Memory B cell (primary cell): ENCODE measurements around the gene NPAS2.

Experiments used
- ATAC-seq: fragments of 150-1000 bp; cut with Tn5 transposase; 2 replicates; pipeline ENCODE4 v1.10.0; 2021; ENCODE audit warnings: low read depth, mild to moderate bottlenecking, moderate library complexity
- DNase-seq, 2 donors: peaks; one replicate each; pipeline ENCODE4 v3.0.0; 2022; ENCODE audit warnings: low spot score in 2 of 2
- H3K27ac Mint-ChIP-seq: one replicate; pipeline ENCODE4 v1.8.0; 2022; ENCODE audit warnings: mild to moderate bottlenecking, moderate library complexity, mixed read lengths
- H3K27me3 Mint-ChIP-seq: one replicate; pipeline ENCODE4 v1.8.0; 2022; ENCODE audit warnings: mixed read lengths
- H3K36me3 Mint-ChIP-seq: one replicate; pipeline ENCODE4 v1.8.0; 2022; ENCODE audit warnings: mild to moderate bottlenecking, mixed read lengths
- H3K4me1 Mint-ChIP-seq: one replicate; pipeline ENCODE4 v1.8.0; 2022; ENCODE audit warnings: mixed read lengths
- H3K4me3 Mint-ChIP-seq: one replicate; pipeline ENCODE4 v1.8.0; 2022; ENCODE audit warnings: mild to moderate bottlenecking, moderate library complexity, mixed read lengths
- H3K9me3 Mint-ChIP-seq: one replicate; pipeline ENCODE4 v1.8.0; 2022; ENCODE audit warnings: mixed read lengths

NPAS2 gene

DNA sequence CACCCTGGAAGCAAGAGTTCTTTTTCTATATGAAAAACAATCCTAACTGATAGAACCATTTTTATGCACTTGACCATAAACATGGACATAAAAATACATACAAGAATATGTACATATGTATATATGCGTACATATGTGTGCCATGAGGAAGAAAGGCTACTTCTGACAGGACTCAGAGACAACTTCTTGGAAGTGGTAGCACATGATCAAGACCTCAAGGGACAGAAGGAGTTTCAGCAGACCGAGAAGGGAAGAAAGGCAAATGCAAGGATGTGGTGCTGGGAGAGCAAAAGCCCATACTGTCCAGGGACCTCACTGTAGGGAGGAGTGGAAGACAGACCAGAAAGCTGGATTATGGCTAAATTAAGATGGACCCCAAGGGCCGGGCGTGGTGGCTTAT is 11.4 kb upstream of the NPAS2 start:
- Mint-ChIP-seq H3K9me3 (peaks cover 2% of the 10 kb centered on the region), H3K4me3 (no peak overlapping the region), H3K27me3 (peaks cover 19% of the 10 kb centered on the region), H3K4me1 (no peaks in the 10 kb centered on the region), H3K27ac (no peak overlapping the region), H3K36me3 (no peaks in the 10 kb centered on the region)
- no peak for ATAC-seq
- no peak for DNase-seq

DNA sequence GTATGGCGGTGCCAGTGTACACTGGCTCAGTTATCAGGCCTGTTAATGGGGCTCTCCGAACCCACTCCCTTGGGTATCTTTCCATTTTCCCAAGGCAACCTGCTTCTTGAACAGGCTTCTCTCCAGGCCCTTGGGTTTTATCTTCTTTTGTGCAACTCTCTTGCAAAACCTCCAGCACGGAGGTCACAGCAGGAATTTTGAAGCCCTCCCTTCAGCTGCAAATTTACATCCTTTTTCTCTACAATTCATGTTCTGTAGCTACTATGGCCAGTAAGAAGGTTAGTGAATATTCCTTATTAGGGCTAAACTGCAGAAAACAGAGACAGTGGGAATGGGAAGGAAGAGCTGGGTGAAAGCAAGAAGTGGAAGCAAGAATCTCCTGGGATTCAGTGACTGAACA is 10.4 kb upstream of the NPAS2 start:
- Mint-ChIP-seq H3K27me3 (peaks cover 23% of the 10 kb centered on the region), H3K9me3 (peaks cover 2% of the 10 kb centered on the region), H3K27ac (no peak overlapping the region), H3K4me1 (no peaks in the 10 kb centered on the region), H3K4me3 (no peak overlapping the region), H3K36me3 (no peaks in the 10 kb centered on the region)
- no peak for DNase-seq
- no peak for ATAC-seq

DNA sequence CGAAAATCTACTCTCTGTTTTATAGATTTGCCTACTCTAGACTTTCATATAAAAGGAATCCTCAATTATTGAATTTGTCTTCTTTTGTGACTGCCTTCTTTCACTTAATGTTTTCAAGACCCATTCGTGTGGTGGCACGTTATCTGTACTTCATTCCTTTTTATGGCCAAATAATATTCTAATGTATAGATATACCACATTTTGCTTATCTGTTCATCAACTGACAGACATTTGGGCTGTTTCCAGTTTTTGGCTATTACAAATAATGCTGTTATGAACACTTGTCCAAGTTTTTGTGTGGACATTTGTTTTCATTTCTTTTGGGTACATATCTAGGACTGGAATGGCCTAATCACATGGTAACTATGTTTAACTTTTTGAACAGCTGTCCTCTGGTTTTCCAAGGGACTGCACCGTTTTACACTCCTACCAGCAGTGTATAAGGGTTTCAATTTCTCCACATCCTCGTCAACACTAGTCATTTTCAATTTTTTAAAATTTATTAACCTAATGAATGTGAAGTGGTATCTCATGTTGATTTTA is 9.3 kb upstream of the NPAS2 start:
- ATAC-seq (no peak), DNase-seq (no peak)
- Mint-ChIP-seq H3K4me3 (no peak overlapping the region), H3K27me3 (peaks cover 26% of the 10 kb centered on the region), H3K36me3 (no peaks in the 10 kb centered on the region), H3K4me1 (no peaks in the 10 kb centered on the region), H3K9me3 (peaks cover 2% of the 10 kb centered on the region), H3K27ac (no peak overlapping the region)

DNA sequence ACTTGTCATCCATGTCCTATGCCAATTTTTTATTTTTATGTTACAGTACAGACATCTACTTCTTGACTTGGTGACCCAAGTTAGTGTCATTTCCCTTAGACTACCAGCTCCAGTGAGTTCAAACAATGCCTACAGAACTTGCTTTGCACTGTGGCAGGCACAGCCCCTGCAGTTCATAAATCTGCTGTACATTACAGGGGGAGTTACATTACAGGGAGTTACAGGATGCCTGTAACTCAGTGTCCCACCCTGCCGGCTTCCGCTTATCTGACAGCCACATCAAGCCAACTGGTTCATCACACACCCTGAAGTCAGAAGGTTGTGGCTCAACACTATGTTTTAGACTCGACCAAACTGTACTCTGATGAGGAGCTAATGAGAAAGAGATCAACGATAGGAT is 7.8 kb upstream of the NPAS2 start:
- no peaks in the 10 kb centered on the region for H3K36me3 Mint-ChIP-seq
- H3K4me3 Mint-ChIP-seq: no peak overlapping the region
- no peaks in the 10 kb centered on the region for H3K4me1 Mint-ChIP-seq
- no peak for ATAC-seq
- H3K27me3 Mint-ChIP-seq: peaks cover 29% of the 10 kb centered on the region
- H3K27ac Mint-ChIP-seq: no peak overlapping the region
- H3K9me3 Mint-ChIP-seq: peaks cover 2% of the 10 kb centered on the region
- no peak for DNase-seq

DNA sequence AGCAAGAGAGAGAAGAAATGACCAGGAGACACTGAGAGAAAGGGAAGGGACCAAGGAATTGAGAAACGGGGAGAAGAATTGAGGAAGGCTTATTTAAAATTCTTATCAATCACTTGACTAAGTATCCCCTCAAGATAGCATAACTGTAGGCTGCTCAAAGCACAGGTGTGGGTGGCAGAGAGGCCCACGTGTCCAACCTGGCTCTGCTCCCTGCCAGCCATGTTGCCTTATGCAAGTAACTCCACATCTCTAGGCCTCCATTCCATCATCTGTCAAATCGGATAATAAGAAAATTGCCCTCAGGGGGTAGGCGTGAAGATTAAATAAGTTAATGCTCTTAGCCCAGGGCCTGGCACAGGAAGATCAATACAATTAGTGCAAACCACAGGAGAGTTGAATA is 7.4 kb upstream of the NPAS2 start:
- no peaks in the 10 kb centered on the region for H3K4me1 Mint-ChIP-seq
- no peaks in the 10 kb centered on the region for H3K36me3 Mint-ChIP-seq
- no peak overlapping the region for H3K4me3 Mint-ChIP-seq
- DNase-seq (no peak), ATAC-seq (no peak)
- H3K27me3 Mint-ChIP-seq: peaks cover 32% of the 10 kb centered on the region
- no peak overlapping the region for H3K27ac Mint-ChIP-seq
- peaks cover 2% of the 10 kb centered on the region for H3K9me3 Mint-ChIP-seq

DNA sequence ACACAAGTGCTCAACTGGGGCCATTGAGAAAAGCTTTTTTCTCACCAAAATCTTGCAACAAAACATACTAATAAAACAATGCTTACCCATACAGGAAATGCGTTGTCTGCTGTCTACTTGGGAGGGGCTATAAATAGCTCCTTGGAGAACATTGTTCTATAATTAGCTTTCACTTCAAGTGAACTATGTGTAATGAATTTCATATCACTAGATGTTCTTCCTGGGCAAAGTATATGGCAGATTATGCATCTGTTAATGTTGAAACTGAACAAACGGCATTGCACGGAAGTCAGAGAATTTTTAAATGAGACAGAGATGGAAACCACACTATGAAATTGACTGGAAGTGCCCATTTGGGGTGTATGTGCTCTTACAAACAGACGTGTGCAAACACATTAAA is 6.4 kb upstream of the NPAS2 start:
- H3K27ac Mint-ChIP-seq: no peak overlapping the region
- peaks cover 3% of the 10 kb centered on the region for H3K4me1 Mint-ChIP-seq
- H3K9me3 Mint-ChIP-seq: peaks cover 2% of the 10 kb centered on the region
- H3K27me3 Mint-ChIP-seq: peaks cover 39% of the 10 kb centered on the region
- ATAC-seq: no peak
- no peak for DNase-seq
- H3K36me3 Mint-ChIP-seq: no peaks in the 10 kb centered on the region
- no peak overlapping the region for H3K4me3 Mint-ChIP-seq

DNA sequence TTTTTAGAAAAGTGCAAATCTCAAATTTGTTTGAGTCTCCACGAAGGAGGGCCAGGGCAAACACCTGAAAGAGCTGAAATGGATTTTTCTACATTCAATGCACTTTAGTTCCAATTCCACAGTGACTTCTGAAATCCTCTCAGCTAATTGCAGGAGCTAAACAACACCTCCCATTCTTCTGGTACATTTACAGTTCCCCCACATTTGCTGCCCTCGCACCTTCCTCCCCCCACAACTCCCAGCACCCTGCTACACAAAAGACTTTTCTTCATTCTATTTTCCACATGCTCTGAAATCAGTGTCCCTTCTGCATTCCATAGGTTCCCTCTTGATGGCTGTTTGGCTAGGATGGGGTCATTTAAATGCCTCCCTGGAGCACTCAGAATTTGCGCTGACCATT is 5.9 kb upstream of the NPAS2 start:
- Mint-ChIP-seq H3K4me3 (no peak overlapping the region), H3K36me3 (no peaks in the 10 kb centered on the region), H3K27me3 (peaks cover 37% of the 10 kb centered on the region), H3K4me1 (peaks cover 3% of the 10 kb centered on the region), H3K9me3 (peaks cover 2% of the 10 kb centered on the region), H3K27ac (no peak overlapping the region)
- ATAC-seq (no peak), DNase-seq (no peak)

DNA sequence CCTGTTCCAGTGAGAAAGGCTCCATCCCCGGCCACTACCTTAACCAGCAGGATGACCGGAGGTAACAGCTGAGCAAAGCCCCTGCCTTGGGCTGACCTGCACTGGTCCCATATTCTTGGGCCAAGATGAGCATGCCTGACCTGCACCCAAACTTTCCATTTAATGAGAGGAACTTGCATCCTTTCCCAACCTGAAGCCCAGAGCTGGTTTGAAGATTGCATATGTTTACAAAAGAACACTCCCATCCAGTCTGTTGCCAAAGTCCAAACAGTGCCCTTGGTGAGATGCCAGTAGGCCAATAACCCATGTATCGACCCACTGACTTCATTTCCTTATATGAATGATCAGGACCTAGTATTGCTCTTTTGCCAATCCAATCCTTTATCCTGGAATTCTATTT is 5.5 kb upstream of the NPAS2 start:
- Mint-ChIP-seq H3K4me3 (no peak overlapping the region), H3K9me3 (peaks cover 2% of the 10 kb centered on the region), H3K27me3 (peaks cover 37% of the 10 kb centered on the region), H3K36me3 (no peaks in the 10 kb centered on the region), H3K4me1 (peaks cover 3% of the 10 kb centered on the region), H3K27ac (no peak overlapping the region)
- ATAC-seq: no peak
- DNase-seq: no peak

DNA sequence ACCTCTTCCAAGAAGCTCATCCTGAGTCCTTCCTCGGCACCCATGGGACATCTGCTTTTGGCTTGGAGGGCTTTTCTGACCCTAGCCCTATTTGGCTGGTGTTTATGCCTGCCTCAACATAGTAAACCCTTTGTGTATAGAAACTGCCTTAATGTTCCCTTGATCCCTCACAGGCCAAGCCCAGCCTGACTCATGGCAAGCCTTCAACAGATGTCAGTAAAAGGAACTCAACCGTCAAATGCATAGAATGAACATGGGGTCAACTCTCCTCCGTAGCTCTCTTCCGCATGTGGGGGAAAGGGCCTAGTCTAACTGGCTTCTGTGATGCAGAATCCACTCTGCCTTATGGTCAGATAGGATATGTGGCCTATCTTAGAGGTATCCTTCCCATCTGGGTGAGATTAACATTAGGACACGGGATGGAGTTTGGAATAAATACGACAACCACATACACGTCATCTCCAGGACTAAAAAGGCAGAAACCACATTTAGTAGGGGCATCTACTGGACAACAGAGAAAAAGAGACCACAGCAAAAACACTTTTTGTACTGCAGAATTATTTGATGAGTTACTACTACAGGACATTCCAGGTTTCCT is 2.5 kb upstream of the NPAS2 start:
- ATAC-seq (no peak), DNase-seq (no peak)
- H3K36me3 Mint-ChIP-seq: no peaks in the 10 kb centered on the region
- peaks cover 3% of the 10 kb centered on the region for H3K4me1 Mint-ChIP-seq
- H3K9me3 Mint-ChIP-seq: no peaks in the 10 kb centered on the region
- H3K27me3 Mint-ChIP-seq: peaks cover 31% of the 10 kb centered on the region
- no peak overlapping the region for H3K4me3 Mint-ChIP-seq
- H3K27ac Mint-ChIP-seq: no peak overlapping the region

DNA sequence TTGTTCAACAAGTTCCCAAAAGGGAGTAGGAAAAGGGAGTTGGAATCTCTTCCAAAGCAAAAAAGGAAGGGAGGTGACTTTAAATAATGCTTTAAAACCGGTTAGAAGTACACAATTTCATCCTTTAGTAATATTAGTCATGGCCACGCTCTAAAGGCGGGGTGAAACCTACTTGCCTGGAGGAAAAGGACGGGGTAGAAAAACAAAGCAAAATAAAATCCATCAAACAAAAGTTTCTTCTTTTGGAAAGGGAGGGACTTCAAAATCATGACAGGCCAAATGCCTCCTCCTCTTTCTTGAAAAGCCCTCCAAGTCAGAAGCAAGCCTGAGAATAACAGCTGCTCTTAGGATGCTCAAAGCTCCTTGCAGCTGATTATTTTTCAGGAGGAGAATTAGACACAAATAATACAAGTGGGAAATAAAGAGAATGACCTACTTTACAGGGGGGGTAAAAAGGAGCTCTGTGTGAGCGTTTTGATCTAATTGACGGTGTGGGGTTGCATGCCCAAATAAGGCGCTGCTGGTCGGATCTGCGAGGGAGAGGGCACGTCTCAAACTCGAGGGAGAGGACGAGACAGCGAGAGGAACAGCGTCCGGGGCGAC is 1.8 kb upstream of the NPAS2 start:
- Mint-ChIP-seq H3K36me3 (no peaks in the 10 kb centered on the region), H3K4me3 (no peak overlapping the region), H3K27ac (no peak overlapping the region), H3K27me3 (peaks cover 35% of the 10 kb centered on the region), H3K9me3 (no peaks in the 10 kb centered on the region), H3K4me1 (peaks cover 3% of the 10 kb centered on the region)
- DNase-seq (no peak), ATAC-seq (no peak)

DNA sequence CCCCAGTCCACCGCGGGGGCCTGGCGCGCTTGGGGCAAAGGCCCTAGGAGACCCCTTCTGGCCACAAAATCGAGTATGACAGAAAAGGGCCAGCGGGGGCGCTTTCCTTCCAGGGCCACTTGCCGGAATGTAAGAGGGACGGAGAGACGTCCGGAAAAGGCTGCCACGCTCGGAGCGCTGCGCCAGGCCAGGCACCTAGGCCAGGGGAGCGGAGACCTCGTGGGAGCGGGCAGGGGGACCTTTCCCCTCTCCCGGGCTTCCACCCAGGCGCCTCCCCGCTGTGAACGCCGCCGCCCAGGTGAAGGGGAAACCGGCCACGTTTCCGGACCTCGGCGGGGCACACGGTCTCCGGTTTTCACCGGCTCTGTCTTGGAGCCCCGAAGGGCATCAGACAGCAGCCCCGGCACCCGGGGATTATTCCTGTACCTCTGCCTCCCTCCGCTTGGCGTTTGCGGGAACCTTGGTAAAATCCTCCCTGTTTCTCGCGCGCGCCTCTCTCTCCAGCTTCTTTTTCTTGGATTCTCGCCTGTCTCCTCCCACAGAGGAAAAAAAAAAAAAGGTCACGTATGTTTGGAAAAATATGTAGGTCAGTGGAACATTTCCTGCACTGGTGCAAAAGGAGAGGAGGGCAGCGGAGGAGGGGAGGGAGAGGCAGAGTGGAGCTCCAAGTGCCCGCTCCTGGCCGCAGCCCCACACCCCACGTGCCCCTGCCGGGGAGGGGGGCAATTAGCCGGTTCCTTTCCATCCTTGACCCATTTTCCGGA is 1.2 kb upstream of the NPAS2 start:
- ATAC-seq (no peak), DNase-seq (no peak)
- Mint-ChIP-seq H3K4me3 (no peak overlapping the region), H3K27ac (no peak overlapping the region), H3K27me3 (peaks cover 38% of the 10 kb centered on the region), H3K36me3 (no peaks in the 10 kb centered on the region), H3K9me3 (no peaks in the 10 kb centered on the region), H3K4me1 (peaks cover 3% of the 10 kb centered on the region)

DNA sequence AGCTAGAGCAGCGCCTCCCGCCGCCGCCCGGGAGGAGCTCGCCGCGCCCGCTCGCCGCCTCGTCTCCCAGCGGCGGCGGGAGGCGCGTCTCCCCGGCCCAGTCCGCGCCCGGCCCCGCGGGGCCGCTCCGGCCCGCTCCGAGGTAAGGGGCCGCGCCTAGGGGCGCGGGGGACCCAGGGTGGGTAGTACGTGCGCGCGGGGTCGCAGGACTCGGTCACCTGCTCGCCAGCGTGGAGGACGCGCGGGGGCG is 259 bp downstream of the NPAS2 start:
- peaks cover 32% of the 10 kb centered on the region for H3K27me3 Mint-ChIP-seq
- H3K4me3 Mint-ChIP-seq: no peak overlapping the region
- peaks cover 3% of the 10 kb centered on the region for H3K4me1 Mint-ChIP-seq
- H3K36me3 Mint-ChIP-seq: no peaks in the 10 kb centered on the region
- no peaks in the 10 kb centered on the region for H3K9me3 Mint-ChIP-seq
- ATAC-seq (no peak), DNase-seq (no peak)
- H3K27ac Mint-ChIP-seq: no peak overlapping the region

DNA sequence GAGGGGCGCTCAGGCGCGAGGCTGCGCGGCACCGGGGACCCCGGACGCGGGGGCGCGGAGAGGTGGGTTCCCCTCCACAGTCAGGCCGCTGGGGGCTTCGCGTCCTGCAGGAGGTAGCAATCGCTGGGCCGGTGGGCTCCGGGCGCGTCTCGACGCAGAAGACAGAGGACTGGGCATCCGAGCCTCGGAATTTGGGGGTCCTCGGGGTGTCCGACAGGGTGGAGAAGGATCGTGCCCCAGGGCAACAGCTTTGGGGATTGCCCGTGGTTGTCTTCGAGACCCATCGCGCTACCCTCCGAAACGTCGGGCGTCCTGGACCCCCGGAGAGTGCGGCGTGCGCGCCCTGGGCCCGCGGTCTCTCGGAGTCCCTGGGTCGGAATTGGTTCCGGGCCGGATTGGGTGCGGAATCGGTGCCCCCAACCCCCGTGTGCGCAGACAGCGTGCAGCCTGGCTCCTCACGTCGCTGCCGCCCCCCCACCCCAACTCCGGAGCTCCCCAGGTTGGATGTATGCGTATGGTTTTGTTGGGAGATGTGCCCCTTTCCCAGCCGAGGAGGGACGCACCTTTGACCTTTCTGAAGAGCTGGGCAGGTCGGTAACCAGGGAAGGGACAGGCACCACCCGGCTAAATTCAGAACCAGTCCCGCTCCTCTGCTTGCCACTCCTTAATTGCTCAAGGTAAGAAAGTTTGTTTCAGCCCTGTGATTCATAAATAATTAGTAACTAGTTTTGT is 750 bp downstream of the NPAS2 start:
- Mint-ChIP-seq H3K4me3 (no peak overlapping the region), H3K36me3 (no peaks in the 10 kb centered on the region), H3K27ac (no peak overlapping the region), H3K9me3 (no peaks in the 10 kb centered on the region), H3K27me3 (peaks cover 31% of the 10 kb centered on the region), H3K4me1 (peaks cover 3% of the 10 kb centered on the region)
- ATAC-seq: no peak
- no peak for DNase-seq

DNA sequence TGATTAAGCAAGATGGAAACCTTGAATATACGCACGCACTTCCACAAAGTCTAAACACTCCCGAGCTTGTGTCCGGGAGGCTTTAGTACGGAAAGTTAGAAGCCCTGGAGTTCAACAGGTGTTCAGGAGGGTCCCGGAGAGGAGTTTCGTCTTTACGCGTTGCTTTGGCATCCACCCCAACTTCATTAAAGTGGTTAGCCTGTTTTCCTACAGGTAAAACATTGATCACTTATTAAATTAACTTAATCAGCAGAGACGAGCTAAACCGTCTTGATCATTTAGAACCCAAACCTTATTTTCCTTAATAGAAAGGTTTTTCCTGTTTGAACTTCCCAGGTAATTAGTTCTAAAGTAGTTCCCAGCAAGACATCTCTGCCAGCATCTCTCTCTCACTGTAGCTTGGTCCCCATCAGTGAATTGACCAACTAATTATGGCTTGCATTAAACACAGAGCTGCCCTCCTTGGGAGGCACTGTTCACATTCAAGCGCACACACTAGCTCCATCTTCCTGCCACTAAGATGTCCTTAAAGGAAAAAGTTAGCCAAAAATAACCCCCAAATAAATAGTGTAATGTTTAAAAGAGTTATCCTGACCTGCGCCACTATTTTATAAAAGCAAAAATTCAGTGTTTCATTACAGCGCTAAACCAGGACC is 1.4 kb downstream of the NPAS2 start:
- H3K4me3 Mint-ChIP-seq: no peak overlapping the region
- no peak overlapping the region for H3K27ac Mint-ChIP-seq
- H3K36me3 Mint-ChIP-seq: no peaks in the 10 kb centered on the region
- no peak for DNase-seq
- peaks cover 3% of the 10 kb centered on the region for H3K4me1 Mint-ChIP-seq
- peaks cover 28% of the 10 kb centered on the region for H3K27me3 Mint-ChIP-seq
- no peaks in the 10 kb centered on the region for H3K9me3 Mint-ChIP-seq
- ATAC-seq: no peak
